Activated CD4-positive, alpha-beta T cell treated with anti-CD3 and anti-CD28 coated beads, Interleukin-2, amount 10 ng/mL, durations not matched to agents 24 days and 14 days (primary cell): ENCODE results near the gene RAB3IL1. TPM values are rescaled to one million over a fixed set of nuclear protein-coding genes. Genes with fewer than 3 reads are reported as not detected.

Experiments used
- total RNA-seq: library from RNA; stranded (reverse); gene quantifications from 2 replicates; pipeline ENCODE4 v1.2.3, GENCODE V29; 2022

The RAB3IL1 gene
- total RNA-seq, 1 donor from 2014 or later = 0.12 TPM

Other genes starting within 250 kb of the RAB3IL1 start
- gene DAGLA, start 237.2 kb downstream of the RAB3IL1 start, total RNA-seq = 0.09 and 0.14 TPM in 2 replicates
- gene MYRF, start 164.9 kb downstream of the RAB3IL1 start, total RNA-seq = 1.1 and 1.2 TPM in 2 replicates
- gene TMEM258, start 125.0 kb downstream of the RAB3IL1 start, total RNA-seq = 179 and 187 TPM in 2 replicates
- 144 and 152 TPM in 2 replicates for gene FEN1, start 124.7 kb downstream of the RAB3IL1 start, total RNA-seq
- gene FADS1, start 100.6 kb downstream of the RAB3IL1 start, total RNA-seq = 92.5 and 94.7 TPM in 2 replicates
- 278 and 283 TPM in 2 replicates for gene FADS2, start 89.3 kb downstream of the RAB3IL1 start, total RNA-seq
- 13.5 and 15.6 TPM in 2 replicates for gene FADS3, start 26.0 kb downstream of the RAB3IL1 start, total RNA-seq
- gene BEST1, start 32.8 kb upstream of the RAB3IL1 start, total RNA-seq = 0.07 TPM in 1 of 2 replicates, not detected in the other
- 500 and 515 TPM in 2 replicates for gene FTH1, start 50.1 kb upstream of the RAB3IL1 start, total RNA-seq
- 95.0 and 102 TPM in 2 replicates for gene INCENP, start 206.4 kb upstream of the RAB3IL1 start, total RNA-seq